ENCODE results near the gene CGNL1.
A peak's percentile ranks its signal among the peaks of the same experiment; 100 is the strongest.

The CGNL1 gene

GRCh38 chr15:57554812-57555179 is 178.5 kb downstream of the CGNL1 start:
- DNase-seq (ENCODE audit: low spot score) = no peak
- TF ChIP-seq CTCF (IDR thresholded peaks at IDR 0.05; ENCODE audit: borderline replicate concordance, control extremely low read depth, extremely low read depth, insufficient read depth, missing control alignments) = no peak
- in situ Hi-C loops (cut with MboI; ENCODE audit: low sequenced_read_pairs, unreplicated experiment) = loop anchor here (25.0 kb wide), 1 partner anchor 308 kb away; no protein-coding TSS in a partner anchor

GRCh38 chr15:57555270-57555669 is 179.0 kb downstream of the CGNL1 start:
- no peak for DNase-seq (ENCODE audit: low spot score)
- in situ Hi-C loops (cut with MboI; ENCODE audit: low sequenced_read_pairs, unreplicated experiment) = loop anchor here (25.0 kb wide), 1 partner anchor 307 kb away; no protein-coding TSS in a partner anchor
- TF ChIP-seq CTCF (IDR thresholded peaks at IDR 0.05; ENCODE audit: borderline replicate concordance, control extremely low read depth, extremely low read depth, insufficient read depth, missing control alignments) = no peak

GRCh38 chr15:57556040-57556439 is 179.7 kb downstream of the CGNL1 start:
- TF ChIP-seq CTCF (IDR thresholded peaks at IDR 0.05; ENCODE audit: borderline replicate concordance, control extremely low read depth, extremely low read depth, insufficient read depth, missing control alignments) = no peak
- in situ Hi-C loops (cut with MboI; ENCODE audit: low sequenced_read_pairs, unreplicated experiment) = loop anchor here (25.0 kb wide), 1 partner anchor 306 kb away; no protein-coding TSS in a partner anchor
- no peak for DNase-seq (ENCODE audit: low spot score)

GRCh38 chr15:57557267-57557666 is 181.0 kb downstream of the CGNL1 start:
- no peak for TF ChIP-seq CTCF (IDR thresholded peaks at IDR 0.05; ENCODE audit: borderline replicate concordance, control extremely low read depth, extremely low read depth, insufficient read depth, missing control alignments)
- no peak for DNase-seq (ENCODE audit: low spot score)
- in situ Hi-C loops (cut with MboI; ENCODE audit: low sequenced_read_pairs, unreplicated experiment) = loop anchor here (25.0 kb wide), 1 partner anchor 305 kb away; no protein-coding TSS in a partner anchor

GRCh38 chr15:57557810-57558209 is 181.5 kb downstream of the CGNL1 start:
- no peak for DNase-seq (ENCODE audit: low spot score)
- in situ Hi-C loops (cut with MboI; ENCODE audit: low sequenced_read_pairs, unreplicated experiment) = loop anchor here (25.0 kb wide), 1 partner anchor 304 kb away; no protein-coding TSS in a partner anchor
- TF ChIP-seq CTCF (IDR thresholded peaks at IDR 0.05; ENCODE audit: borderline replicate concordance, control extremely low read depth, extremely low read depth, insufficient read depth, missing control alignments) = no peak

- peak; percentile 60 for DNase-seq (ENCODE audit: low spot score)
- peak; percentile 69 for TF ChIP-seq CTCF (IDR thresholded peaks at IDR 0.05; ENCODE audit: borderline replicate concordance, control extremely low read depth, extremely low read depth, insufficient read depth, missing control alignments)
- in situ Hi-C loops (cut with MboI; ENCODE audit: low sequenced_read_pairs, unreplicated experiment) = loop anchor here (25.0 kb wide), 1 partner anchor 302 kb away; no protein-coding TSS in a partner anchor
Observed at GRCh38 chr15:57559875-57560274, 183.6 kb downstream of the CGNL1 start.
